ENCODE data around the gene ZNF362.

GRCh38 chr1:33237579-33237978, 18.7 kb upstream of the ZNF362 start:
- TF ChIP-seq CTCF (IDR thresholded peaks at IDR 0.05) = no peak
- TF ChIP-seq POLR2A (IDR thresholded peaks at IDR 0.05) = no peak
